SKM-1 treated with dmso at 0.1 percent for 144 hours (cell line): Measurements from ENCODE around the gene RTP2.

ENCODE experiments used
- DNase-seq: peaks from one replicate; lab custom pipeline; 2025; ENCODE audit not compliant: unreplicated experiment; lab: John Stamatoyannopoulos, UW

RTP2 gene

DNA sequence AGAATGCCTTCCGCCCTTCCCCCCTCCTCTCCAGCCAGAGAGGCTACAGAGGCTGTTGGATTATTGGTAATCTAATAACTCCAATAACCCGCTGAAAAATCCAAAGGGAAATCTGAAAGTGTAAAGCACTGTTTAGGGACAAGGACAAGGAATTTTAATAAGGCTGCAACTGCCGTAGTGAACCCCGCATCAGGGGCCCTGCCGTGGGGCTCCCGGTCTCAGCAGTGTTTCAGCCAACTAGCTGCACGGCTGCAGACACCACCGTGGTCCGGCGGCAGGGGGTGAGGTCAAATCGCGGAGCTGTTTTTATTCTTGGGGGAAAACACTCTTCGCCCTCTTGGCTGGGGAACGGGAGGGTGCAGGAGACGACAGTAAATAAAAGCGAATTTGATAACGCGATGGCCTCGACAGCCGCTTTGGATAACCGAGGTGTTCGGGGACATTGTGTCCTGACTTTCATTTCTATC lies 36.8 kb upstream of the RTP2 start:
- DNase-seq: no peak

DNA sequence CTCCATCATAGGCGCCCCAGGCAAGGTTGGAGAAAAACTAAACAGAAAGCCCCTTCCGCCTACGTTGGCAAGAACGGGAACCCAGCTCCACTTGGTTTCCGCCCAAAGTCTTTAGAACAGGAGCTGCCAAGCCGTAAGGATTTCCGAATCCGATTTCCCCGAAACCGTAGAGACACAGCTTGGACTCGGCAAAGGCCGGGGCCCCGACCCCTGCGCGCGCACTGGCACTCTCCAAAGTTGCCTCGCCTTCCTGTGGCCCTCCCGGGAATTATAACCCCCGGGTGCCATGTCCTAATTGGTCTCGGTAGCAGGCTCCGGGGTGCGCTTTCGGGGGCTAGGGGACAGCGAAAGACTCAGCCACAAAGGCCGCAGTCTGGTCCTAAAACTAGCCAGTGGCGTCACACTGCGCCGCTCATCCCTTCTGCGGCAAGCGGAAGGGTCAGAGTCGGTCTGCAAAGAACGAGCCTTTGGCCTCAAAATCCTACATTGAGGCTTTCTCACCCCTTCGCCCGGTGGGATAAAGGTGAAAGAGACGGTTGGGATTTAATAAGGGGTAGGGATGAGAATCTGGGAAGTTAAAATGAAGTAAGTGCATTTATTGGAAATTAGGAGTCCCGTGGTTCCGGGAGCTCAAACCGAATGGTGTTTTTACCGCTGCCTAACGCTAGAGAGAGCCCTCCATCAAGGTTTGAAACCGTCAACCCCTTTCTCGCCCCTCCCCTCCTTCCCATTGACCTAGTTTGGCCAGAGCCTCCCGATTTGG lies 36.2 kb upstream of the RTP2 start:
- DNase-seq: peak; percentile 86

DNA sequence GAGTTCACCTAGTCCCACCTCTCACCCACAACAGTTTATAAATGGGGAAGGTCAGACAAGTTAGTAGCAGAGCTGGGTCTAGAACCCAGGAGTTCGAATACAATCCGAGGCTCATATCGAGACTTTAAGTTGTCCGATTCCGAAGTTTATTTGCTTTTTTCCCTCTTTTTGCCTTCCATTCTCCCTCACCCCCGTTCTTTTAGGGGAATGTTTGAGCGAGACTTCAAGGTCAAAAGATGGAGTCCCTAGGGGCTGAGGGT lies 35.6 kb upstream of the RTP2 start:
- DNase-seq: no peak

- DNase-seq: peak; percentile 24
Measured at GRCh38 chr3:187737368-187738070, 35.2 kb upstream of the RTP2 start.

DNA sequence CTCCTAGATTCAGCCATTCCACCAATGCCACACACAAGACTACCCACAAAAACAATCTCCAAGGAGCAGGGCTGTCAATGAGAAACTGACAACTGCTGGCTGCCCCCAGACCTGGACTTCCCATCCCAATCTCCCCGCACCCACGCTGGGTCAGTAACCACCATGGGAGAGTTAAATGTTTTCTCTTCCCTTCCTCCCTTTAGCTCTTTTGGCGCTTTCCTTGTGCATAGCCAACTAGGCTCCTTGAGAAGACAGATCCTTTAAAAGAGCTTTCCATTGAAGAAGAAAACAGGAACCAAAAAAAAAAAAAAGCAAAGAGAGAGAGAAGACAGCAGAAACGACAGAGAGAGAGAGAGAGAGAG lies 34.6 kb upstream of the RTP2 start:
- no peak for DNase-seq

GRCh38 chr3:187736418-187736871 lies 34.1 kb upstream of the RTP2 start:
- no peak for DNase-seq

DNA sequence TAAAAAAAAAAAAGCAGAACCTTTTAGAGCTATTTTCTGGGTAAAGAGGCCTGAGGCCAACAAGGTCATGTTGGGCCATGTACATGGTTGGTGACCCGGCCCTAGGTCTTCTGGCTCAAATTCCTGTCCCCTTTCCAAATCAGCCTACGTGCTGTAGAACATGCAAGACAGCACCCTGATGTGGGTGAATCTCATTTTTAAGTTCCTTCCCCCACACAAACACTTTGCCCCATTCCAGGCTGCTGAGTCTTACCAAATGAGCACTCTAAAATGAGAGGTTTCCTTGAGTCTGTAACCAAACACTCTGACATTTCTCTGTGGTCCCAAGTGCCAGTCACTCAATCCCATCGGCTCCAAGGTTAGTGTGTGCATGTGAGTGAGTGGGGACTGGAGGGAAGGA lies 33.5 kb upstream of the RTP2 start:
- DNase-seq: no peak

- DNase-seq: no peak
Measured at GRCh38 chr3:187735383-187735782, 33.0 kb upstream of the RTP2 start.

DNA sequence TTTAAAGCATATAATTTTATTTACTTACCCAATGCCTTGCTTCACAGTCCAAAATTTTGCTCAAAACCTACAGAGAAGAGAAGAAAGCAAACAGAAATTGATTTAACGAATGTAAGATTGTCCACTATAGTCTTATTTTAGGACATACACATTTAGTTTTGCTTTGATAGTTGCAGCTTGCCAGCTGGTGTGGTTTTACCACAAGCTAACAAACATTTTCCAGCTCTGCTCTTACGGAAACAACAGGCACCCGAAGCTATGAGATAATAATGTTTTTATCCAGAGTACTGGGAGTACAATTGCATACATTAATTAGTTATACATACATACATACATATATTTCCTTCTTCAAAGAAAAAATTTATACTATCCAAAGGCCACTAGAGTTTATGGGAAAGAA lies 32.5 kb upstream of the RTP2 start:
- no peak for DNase-seq

GRCh38 chr3:187733371-187733770 lies 31.0 kb upstream of the RTP2 start:
- DNase-seq: no peak

DNA sequence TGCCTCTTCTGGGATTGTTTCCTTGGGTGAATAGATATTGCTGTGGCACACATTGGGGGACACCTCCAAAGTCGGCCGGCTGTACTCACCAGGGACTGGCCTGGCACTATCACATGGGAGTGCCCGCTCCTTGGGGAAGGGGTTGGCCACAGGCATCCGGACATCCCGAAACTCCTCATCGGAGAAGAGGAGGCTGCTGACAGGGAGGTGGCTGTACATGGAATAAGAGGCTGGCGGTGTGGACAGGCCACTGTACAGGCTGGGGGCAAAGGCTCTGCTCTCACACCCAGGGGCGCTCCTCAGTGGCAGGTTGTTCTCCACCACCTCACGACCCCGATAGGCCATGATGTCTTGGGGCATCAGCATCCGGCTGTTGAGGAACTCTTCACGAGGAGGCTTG lies 27.2 kb upstream of the RTP2 start:
- DNase-seq: no peak

- no peak for DNase-seq
Measured at GRCh38 chr3:187728940-187729583, 26.7 kb upstream of the RTP2 start.

DNA sequence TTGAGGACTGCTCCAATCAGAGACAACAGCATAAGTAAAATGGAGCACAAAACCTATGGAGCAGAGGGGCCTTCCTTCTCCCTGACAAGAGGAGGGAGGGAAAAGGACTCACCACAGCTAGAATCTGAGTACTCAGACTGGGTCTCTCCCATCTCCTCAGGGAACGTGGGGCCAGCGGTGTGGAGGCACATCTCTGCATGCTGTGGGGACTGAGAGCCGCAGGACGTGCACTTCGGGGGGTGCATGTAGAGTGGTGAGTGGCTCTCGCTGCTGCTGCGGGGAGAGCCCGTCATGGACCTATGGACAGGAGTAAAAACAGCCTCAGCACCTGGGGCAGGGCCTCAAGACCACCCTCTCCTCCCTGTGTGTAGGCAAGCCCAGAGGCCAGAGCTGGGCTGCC lies 25.9 kb upstream of the RTP2 start:
- no peak for DNase-seq

GRCh38 chr3:187726564-187726963 lies 24.2 kb upstream of the RTP2 start:
- no peak for DNase-seq

GRCh38 chr3:187725653-187726370 lies 23.5 kb upstream of the RTP2 start:
- no peak for DNase-seq

GRCh38 chr3:187725224-187725623 lies 22.9 kb upstream of the RTP2 start:
- no peak for DNase-seq

- DNase-seq: no peak
Measured at GRCh38 chr3:187722206-187722612, 19.9 kb upstream of the RTP2 start.

GRCh38 chr3:187721055-187721454 lies 18.7 kb upstream of the RTP2 start:
- no peak for DNase-seq

- no peak for DNase-seq
Measured at GRCh38 chr3:187720337-187720670, 17.9 kb upstream of the RTP2 start.

DNA sequence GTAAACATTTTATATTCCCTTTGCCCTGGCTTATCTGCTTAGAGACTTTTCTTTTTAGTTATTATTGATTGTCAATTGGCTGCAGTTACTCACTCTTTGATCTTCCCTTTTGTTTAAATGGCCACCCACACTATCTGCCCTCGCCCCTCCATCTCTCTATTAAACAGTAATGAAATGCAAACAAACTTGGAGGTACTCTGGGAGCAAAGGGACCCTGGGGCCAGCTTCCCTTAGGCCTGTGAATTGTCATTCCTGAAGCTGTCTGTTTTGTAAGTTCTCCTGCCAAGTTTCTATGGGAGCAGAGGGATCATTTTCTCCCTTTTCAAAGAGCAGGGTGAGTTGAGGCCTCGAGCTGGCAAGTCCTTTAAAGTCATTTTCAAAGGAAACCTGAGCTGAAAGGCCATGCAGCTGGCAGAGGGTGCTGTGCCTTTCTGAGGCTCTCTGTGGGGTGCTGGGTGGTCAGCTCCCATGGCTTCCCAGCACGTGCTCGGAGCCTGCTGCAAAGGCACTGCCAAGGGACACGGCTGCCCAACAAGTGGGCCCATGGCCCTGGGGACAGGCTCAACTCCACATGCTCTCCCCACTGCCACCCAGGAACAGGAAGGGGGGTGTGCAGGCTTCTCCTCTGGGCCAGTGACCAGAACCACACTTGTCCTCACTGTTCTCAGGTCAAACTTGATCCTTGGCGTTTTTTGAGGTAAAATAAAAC lies 17.4 kb upstream of the RTP2 start:
- DNase-seq: no peak

GRCh38 chr3:187718802-187719201 lies 16.4 kb upstream of the RTP2 start:
- DNase-seq: no peak
